GM19455 (cell line): ENCODE data around the gene PLG.
A peak's percentile ranks its signal among the peaks of the same experiment; 100 is the strongest.
"Not testable (repeated sequence)": the region's sequence is repeated elsewhere in the genome, so short reads cannot be mapped to it uniquely, and the experiment has no call there.

ENCODE experiments used
- ATAC-seq: cut with Tn5 transposase; IDR thresholded peaks from one replicate; pipeline ENCODE4 v1.9.1; 2021; ENCODE audit not compliant: unreplicated experiment

Gene PLG

GRCh38 chr6:160774399-160774798 is 72.4 kb downstream of the PLG start:
- ATAC-seq: no peak

GRCh38 chr6:160775792-160776580 is 73.9 kb downstream of the PLG start:
- ATAC-seq: peak; percentile 64

- ATAC-seq: not testable (repeated sequence)
Observed at GRCh38 chr6:160779095-160779494, 77.1 kb downstream of the PLG start.

DNA sequence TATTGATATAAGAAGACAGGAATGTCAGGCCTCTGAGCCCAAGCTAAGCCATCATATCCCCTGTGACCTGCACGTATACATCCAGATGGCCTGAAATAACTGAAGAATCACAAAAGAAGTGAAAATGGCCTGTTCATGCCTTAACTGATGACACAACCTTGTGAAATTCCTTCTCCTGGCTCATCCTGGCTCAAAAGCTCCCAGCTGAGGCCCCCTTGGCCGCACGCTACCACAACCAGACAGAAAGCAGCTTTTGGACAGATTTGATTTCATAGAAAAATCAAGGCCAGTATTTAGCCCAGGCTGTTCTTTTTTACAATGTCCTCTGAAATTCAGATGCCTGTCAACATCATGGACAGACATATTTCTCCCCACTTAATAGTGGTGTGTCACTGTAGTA is 78.6 kb downstream of the PLG start:
- not testable (repeated sequence) for ATAC-seq

- no peak for ATAC-seq
Observed at GRCh38 chr6:160781298-160781697, 79.3 kb downstream of the PLG start.

DNA sequence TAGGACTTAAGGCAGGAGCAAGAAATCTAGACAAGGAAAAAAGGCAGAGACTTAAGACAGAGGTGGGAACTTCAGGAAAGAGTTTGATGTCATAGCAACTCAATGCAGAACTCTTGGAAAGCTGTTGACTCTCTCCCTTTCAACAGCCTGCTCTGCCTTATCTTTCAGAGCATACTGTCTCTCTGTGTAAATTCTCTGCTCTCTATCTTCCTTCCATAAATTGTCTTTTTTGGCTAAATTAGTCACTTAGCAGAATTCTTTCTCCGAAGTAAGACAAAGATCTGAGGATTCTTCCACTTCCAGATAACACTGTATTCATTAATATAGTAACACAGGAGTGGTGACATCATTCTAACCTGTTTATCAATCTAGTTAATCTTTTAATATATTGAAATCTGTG is 80.2 kb downstream of the PLG start:
- ATAC-seq: no peak

GRCh38 chr6:160783741-160784140 is 81.7 kb downstream of the PLG start:
- ATAC-seq: no peak

- not testable (repeated sequence) for ATAC-seq
Observed at GRCh38 chr6:160788126-160788525, 86.1 kb downstream of the PLG start.

DNA sequence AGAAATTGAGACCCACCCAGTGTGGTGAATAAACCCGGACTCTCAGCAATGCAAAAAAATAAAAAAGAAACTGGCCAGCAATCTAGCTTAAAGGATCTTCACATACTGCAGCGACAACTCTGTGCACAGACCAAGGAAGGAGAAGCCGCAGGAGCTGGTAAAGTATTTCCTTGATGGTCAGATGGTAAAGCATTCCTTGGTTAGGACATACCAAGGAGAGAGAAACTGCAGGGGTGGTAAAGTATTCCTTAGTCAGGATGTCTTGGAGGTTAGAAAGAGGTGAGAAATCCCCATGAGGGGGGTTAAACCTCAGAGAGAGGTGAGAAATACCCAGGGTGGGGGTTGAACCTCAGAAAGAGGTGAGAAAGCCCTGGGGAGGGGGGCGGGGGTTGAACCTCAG is 86.8 kb downstream of the PLG start:
- ATAC-seq: no peak

DNA sequence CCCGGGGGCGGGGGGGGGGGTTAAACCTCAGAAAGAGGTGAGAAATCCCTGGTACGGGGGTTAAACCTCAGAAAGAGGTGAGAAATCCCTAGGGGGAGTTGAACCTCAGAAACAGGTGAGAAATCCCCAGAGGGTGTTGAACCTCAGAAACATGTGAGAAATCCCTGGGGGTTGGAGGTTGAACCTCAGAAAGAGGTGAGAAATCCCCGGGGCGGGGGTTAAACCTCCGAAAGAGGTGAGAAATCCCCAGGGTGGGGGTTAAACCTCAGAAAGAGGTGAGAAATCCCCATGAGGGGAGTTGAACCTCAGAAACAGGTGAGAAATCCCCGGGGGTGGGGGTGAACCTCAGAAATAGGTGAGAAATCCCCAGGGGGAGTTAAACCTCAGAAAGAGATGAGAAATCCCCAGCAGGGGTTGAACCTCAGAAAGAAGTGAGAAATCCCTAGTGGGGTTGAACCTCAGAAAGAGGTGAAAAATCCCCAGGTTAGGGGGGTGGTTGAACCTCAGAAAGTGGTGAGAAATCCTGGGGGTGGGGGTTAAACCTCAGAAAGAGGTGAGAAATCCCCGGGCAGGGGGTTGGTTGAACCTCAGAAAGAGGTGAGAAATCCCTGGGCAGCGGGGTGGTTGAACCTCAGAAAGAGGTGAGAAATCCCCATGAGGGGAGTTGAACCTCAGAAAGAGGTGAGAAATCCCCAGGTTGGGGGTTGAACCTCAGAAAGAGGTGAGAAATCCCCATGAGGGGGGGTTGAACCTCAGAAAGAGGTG is 87.4 kb downstream of the PLG start:
- ATAC-seq: no peak

- no peak for ATAC-seq
Observed at GRCh38 chr6:160790028-160790792, 88.2 kb downstream of the PLG start.

DNA sequence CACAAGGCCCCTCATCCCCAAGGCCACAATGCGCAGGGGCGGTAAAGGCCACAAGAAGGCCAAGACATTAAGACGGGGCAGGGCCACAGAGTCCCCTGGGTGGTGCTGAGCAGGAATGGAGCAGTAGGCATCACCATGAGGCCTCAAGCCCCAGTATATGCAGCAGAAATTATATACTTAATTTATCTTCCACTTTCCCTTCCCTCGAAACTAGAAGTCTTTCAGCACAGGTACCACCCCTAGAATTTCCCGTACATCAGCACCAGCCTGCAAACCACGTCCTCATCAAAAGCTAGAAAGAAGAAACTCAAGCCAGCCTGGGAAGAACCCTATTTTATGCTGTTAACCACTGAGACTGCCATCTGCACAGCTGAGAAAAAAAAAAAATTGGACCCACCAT is 89.4 kb downstream of the PLG start:
- ATAC-seq: peak; percentile 62

GRCh38 chr6:160791981-160792418 is 90.0 kb downstream of the PLG start:
- peak; percentile 19 for ATAC-seq

GRCh38 chr6:160792708-160793107 is 90.7 kb downstream of the PLG start:
- no peak for ATAC-seq

DNA sequence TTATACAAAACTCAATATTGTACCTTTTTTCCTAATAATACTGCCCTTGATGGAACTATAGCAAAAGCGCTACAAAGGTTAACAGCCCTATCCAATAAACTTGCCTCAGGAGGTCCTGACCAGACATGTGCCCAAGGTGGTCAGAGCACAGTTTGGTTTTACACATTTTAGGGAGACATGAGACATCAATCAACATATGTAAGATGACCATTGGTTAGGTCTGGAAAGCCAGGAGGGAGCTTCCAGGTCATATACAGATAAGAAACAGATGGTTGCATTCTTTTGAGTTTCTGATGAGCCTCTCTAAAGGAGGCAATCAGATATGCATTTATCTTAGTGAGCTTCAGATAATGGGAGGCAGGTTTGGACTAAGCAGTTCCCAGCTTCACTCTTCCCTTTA is 91.6 kb downstream of the PLG start:
- no peak for ATAC-seq

- ATAC-seq: no peak
Observed at GRCh38 chr6:160795721-160796120, 93.7 kb downstream of the PLG start.

DNA sequence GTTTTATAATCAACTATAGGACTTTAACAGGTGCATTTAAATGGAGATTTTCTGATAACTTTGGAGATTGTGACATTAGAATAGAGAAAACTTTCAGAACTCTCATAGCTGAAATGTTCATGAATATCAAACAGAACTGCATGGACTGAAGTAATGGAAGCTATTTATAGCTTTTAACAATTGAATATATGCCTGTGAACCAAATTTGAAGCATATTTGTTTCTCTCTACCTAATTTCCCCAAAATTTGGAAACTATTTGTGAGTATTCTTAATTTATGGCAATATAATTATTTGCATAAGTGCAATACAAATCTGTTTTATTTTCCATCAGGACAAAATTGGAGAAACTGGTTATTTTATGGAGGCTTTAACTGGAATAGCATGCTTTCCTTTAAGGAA is 96.6 kb downstream of the PLG start:
- ATAC-seq: no peak

GRCh38 chr6:160799801-160800506 is 97.9 kb downstream of the PLG start:
- no peak for ATAC-seq

DNA sequence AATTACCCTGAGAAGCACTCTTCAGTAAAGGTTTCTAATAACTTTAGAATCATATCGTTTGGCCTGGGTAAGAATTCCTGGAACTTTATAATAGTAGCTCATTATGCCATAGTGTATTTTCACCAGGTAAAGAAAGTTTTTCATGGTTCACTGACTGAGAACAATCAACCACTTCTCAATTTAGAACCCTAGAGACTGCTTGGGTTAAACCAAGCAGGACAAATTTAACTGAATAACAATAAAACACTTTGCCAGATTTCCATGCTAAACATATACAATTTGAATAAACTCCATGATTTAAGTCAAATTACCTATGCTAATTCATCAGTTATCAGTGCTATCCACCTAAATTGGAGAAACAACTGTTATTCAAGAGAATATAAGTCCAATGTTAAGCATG is 99.4 kb downstream of the PLG start:
- no peak for ATAC-seq

DNA sequence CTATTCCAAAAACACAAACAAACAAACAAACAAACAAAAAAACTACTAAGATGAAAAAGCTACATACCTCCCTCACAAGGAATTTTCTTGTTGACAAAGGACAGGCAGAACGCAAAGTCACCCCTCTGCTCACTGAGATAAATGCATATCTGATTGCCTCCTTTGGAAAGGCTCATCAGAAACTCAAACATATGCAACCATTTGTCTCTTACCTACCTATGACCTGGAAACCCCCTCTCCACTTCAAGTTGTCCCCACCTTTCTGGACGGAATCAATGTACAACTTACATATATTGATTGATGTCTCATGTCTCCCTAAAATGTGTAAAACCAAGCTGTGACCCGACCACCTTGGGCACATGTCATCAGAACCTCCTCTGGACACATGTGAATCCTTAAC is 100.0 kb downstream of the PLG start:
- ATAC-seq: not testable (repeated sequence)
